Mesendoderm (in vitro differentiated cells): Measurements from ENCODE around the gene OSBPL10.
A peak's percentile ranks its signal among the peaks of the same experiment; 100 is the strongest.

Experiments
- DNase-seq: peaks from one replicate; pipeline ENCODE4 v3.0.0; 2013
- H2AK5ac ChIP-seq: 2 replicates; pipeline ENCODE4 v1.6.1; 2013; ENCODE audit warnings: low read length, inconsistent platforms
- H2BK120ac ChIP-seq: 2 replicates; pipeline ENCODE4 v1.6.1; 2013; ENCODE audit warnings: low read depth, mild to moderate bottlenecking, low read length, moderate library complexity, mixed read lengths
- H2BK15ac ChIP-seq: replicated peaks from 2 replicates; pipeline ENCODE4 v1.6.1; 2013; ENCODE audit warnings: low read depth, mild to moderate bottlenecking, moderate library complexity
- H2BK5ac ChIP-seq: 2 replicates; pipeline ENCODE4 v1.6.1; 2013; ENCODE audit warnings: low read length, inconsistent platforms
- H3K18ac ChIP-seq: 2 replicates; pipeline ENCODE4 v1.6.1; 2013; ENCODE audit warnings: mild to moderate bottlenecking, low read length, mixed read lengths
- H3K23ac ChIP-seq: one replicate; pipeline ENCODE4 v1.6.1; 2013; ENCODE audit warnings: low read length
- H3K27ac ChIP-seq: 2 replicates; pipeline ENCODE4 v1.5.1; 2013; ENCODE audit warnings: low read depth, mild to moderate bottlenecking, inconsistent platforms, low read length, moderate library complexity
- H3K27me3 ChIP-seq: 2 replicates; pipeline ENCODE4 v1.6.1; 2013; ENCODE audit warnings: low read length, control low read depth, mild to moderate bottlenecking, inconsistent platforms; ENCODE audit not compliant: insufficient read depth, poor library complexity
- H3K36me3 ChIP-seq: 2 replicates; pipeline ENCODE4 v1.6.1; 2013; ENCODE audit warnings: low read length, inconsistent platforms; ENCODE audit not compliant: control insufficient read depth, insufficient read depth
- H3K4ac ChIP-seq: one replicate; pipeline ENCODE4 v1.6.1; 2013; ENCODE audit warnings: low read depth, mild to moderate bottlenecking, low read length, moderate library complexity
- H3K4me1 ChIP-seq: 2 replicates; pipeline ENCODE4 v1.6.1; 2013; ENCODE audit warnings: low read depth, low read length, inconsistent platforms; ENCODE audit not compliant: control insufficient read depth
- H3K4me2 ChIP-seq: 2 replicates; pipeline ENCODE4 v1.6.1; 2013; ENCODE audit warnings: low read length
- H3K4me3 ChIP-seq: 2 replicates; pipeline ENCODE4 v1.5.1; 2013; ENCODE audit warnings: mild to moderate bottlenecking, low read length
- H3K56ac ChIP-seq: one replicate; pipeline ENCODE4 v1.6.1; 2013; ENCODE audit warnings: low read length
- H3K79me1 ChIP-seq: 2 replicates; pipeline ENCODE4 v1.6.1; 2013; ENCODE audit warnings: low read length, inconsistent platforms
- H3K79me2 ChIP-seq: 2 replicates; pipeline ENCODE4 v1.6.1; 2013; ENCODE audit warnings: mild to moderate bottlenecking, low read length; ENCODE audit not compliant: control insufficient read depth, insufficient read depth
- H3K9ac ChIP-seq: 2 replicates; pipeline ENCODE4 v1.6.1; 2013; ENCODE audit warnings: low read length, inconsistent platforms
- H4K5ac ChIP-seq: one replicate; pipeline ENCODE4 v1.6.1; 2013; ENCODE audit warnings: low read length
- H4K8ac ChIP-seq: one replicate; pipeline ENCODE4 v1.6.1; 2013; ENCODE audit warnings: low read depth, mild to moderate bottlenecking, control low read depth, low read length, moderate library complexity
- WGBS: extraction: QIAGEN DNeasy Blood & Tissue Kit; methylation state at CpG from one replicate; pipeline ENCODE4 v1.1.7; 2013; ENCODE audit warnings: low lambda C conversion rate, missing lambda C conversion rate; ENCODE audit not compliant: insufficient coverage; ENCODE audit errors: extremely low coverage; 5-methylcytosine and 5-hydroxymethylcytosine counted together

OSBPL10 gene

DNA sequence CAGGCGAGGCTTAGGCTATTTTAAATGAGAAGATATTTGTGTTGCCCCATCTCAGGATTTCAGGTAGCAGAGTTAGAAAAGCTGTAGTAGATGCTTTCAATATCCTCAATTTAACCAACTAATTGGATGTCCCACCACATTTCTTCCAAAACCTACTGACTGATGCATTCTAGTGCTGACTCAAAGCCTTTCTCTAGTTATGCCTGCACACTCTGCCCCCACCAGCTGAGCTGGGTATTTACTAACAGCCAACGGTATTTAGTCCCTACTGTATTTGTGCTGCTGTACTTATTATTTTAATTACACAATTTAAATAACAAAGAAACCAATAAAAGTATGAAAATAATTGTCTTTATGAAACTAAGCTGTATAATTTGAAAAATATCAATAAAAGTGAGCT, 139.5 kb downstream of the OSBPL10 start:
- Histone ChIP-seq H2AK5ac (no peak overlapping the region), H2BK5ac (no peak overlapping the region), H2BK15ac (no peak overlapping the region), H3K36me3 (no peaks in the 10 kb centered on the region), H2BK120ac (peak overlapping the region; percentile 45), H3K4ac (no peak overlapping the region), H4K5ac (no peak overlapping the region), H3K23ac (no peak overlapping the region), H3K4me1 (peaks cover 10% of the 10 kb centered on the region), H3K27me3 (no peaks in the 10 kb centered on the region), H3K4me2 (no peak overlapping the region), H3K18ac (no peak overlapping the region), H3K79me2 (no peaks in the 10 kb centered on the region), H3K79me1 (peaks cover 3% of the 10 kb centered on the region), H3K4me3 (no peak overlapping the region), H3K9ac (no peak overlapping the region), H4K8ac (no peak overlapping the region), H3K56ac (no peak overlapping the region), H3K27ac (no peak overlapping the region)
- DNase-seq: no peak
- no CpG with 5 or more reads among the region's 2 CpGs for WGBS

DNA sequence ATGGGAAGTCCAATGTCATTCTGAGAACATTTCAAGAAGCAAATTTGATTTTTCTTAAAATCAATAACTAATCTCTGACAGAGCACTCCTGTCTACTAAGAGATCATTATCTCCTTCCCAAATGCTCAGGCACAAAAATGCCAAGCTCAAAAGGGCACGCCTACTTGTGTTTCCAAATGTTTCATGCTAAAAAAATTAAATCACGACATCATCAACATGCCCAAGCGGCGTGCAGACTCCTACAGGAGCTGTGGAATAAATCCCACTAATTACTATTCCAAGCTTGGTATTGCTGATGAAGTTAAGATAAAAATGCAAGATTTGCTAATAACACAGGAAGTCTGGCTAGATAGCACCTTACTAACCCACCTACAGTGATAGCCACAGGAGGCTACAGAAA, 140.8 kb downstream of the OSBPL10 start:
- no peak overlapping the region for H4K8ac ChIP-seq
- no peak overlapping the region for H3K23ac ChIP-seq
- no peak overlapping the region for H4K5ac ChIP-seq
- H3K56ac ChIP-seq: no peak overlapping the region
- H3K27me3 ChIP-seq: no peaks in the 10 kb centered on the region
- no peaks in the 10 kb centered on the region for H3K79me2 ChIP-seq
- no peak overlapping the region for H3K4ac ChIP-seq
- no peak overlapping the region for H3K4me3 ChIP-seq
- DNase-seq: peak; percentile 16
- peaks cover 10% of the 10 kb centered on the region for H3K4me1 ChIP-seq
- peaks cover 3% of the 10 kb centered on the region for H3K79me1 ChIP-seq
- H2BK120ac ChIP-seq: no peak overlapping the region
- no peaks in the 10 kb centered on the region for H3K36me3 ChIP-seq
- no peak overlapping the region for H3K27ac ChIP-seq
- H2AK5ac ChIP-seq: no peak overlapping the region
- WGBS: no CpG with 5 or more reads among the region's 4 CpGs
- H3K4me2 ChIP-seq: no peak overlapping the region
- H2BK5ac ChIP-seq: no peak overlapping the region
- H3K18ac ChIP-seq: no peak overlapping the region
- no peak overlapping the region for H2BK15ac ChIP-seq
- no peak overlapping the region for H3K9ac ChIP-seq

DNA sequence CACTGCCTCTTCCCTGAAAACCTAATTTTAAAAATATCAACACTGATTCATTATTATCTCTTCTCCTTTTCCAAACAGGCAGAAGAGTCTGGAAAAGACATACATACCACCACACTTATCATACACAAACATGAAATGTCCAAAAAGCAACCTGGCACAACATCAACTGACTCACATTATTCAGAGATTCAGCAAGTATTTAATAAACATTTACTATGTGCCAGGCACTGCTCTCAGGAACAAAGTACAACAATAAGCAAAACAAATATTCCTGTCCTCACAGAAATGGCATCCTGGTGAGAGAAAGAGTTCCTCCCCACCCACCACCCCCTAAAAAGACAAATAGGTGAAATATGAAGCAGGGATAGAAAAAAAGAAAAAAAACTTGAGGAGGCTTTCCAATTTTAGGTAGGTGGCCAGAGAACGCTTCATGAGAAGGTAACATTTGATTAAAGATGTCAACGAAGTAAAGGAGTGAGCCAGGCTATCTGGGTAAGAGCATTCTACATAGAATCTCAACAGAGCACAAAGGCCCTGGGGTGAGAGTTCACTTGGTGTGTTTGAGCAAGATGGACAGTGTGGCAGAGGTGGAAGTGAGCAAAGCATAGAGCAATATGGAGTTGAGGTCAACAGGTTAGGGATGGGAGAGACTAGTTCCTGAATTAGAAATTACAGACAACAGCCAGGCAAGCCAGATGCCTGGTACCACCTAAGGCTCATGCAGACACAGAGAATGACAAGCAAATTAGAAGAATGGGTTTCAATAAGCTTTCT, 141.7 kb downstream of the OSBPL10 start:
- Histone ChIP-seq H3K18ac (no peak overlapping the region), H3K9ac (no peak overlapping the region), H2BK120ac (no peak overlapping the region), H3K27me3 (no peaks in the 10 kb centered on the region), H3K79me1 (peaks cover 3% of the 10 kb centered on the region), H3K4me1 (peaks cover 10% of the 10 kb centered on the region), H4K5ac (no peak overlapping the region), H3K4ac (no peak overlapping the region), H3K4me2 (no peak overlapping the region), H3K79me2 (no peaks in the 10 kb centered on the region), H3K23ac (no peak overlapping the region), H3K56ac (no peak overlapping the region), H2BK5ac (no peak overlapping the region), H3K27ac (no peak overlapping the region), H2BK15ac (no peak overlapping the region), H3K4me3 (no peak overlapping the region), H4K8ac (no peak overlapping the region), H3K36me3 (no peaks in the 10 kb centered on the region), H2AK5ac (no peak overlapping the region)
- WGBS: no CpG with 5 or more reads among the region's 2 CpGs
- DNase-seq: no peak

DNA sequence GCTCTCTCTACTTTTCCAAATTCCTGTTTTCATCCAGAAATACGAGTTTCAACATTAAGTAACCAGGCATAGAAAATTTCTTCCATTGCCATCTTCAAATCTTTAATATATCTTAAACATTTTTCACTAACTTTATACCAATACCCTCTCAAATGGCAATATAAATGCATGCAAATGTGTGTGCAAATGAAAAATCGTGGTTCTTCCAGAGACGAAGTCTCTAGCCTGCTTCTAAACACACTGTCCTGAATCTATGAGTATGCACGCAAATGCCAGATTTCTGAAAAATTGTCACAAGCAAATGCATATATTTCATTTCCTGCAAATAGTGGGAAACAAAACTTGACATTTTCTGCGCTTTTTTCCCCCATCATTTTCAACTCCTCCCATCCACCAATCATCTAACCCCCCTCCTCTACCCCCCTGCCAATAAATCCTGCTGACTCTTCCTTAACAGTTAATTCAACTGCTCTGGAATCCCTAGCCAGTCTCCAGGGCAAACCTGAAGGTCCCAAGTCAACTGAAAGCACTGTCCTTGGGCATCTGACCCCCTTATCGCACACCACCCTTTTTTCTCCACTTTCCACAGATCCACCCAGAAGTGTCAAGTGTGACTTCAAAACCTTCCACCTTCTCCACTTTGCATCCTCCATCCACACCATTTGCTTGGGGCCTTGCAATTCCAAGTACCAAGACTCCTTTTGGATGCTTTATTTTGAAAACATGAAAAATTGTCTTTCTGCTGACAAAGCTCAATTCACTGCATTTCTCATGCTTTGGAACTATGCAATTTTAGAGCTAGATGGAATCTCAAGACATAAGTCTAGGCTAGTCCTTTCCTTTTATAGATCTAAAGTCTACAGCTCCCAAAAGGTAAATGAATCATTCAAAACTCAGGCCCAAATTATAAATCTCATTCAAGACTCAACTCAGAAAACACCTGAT, 144.7 kb downstream of the OSBPL10 start:
- no peak overlapping the region for H3K27ac ChIP-seq
- H3K18ac ChIP-seq: no peak overlapping the region
- H3K9ac ChIP-seq: no peak overlapping the region
- no peak overlapping the region for H3K4me3 ChIP-seq
- H2BK5ac ChIP-seq: no peak overlapping the region
- H3K23ac ChIP-seq: no peak overlapping the region
- no peaks in the 10 kb centered on the region for H3K27me3 ChIP-seq
- 100% methylated on average over 1 of the region's 6 CpGs for WGBS
- H2AK5ac ChIP-seq: no peak overlapping the region
- no peak overlapping the region for H3K4me2 ChIP-seq
- H3K36me3 ChIP-seq: no peaks in the 10 kb centered on the region
- H3K4me1 ChIP-seq: peaks cover 5% of the 10 kb centered on the region
- H2BK15ac ChIP-seq: no peak overlapping the region
- no peaks in the 10 kb centered on the region for H3K79me2 ChIP-seq
- no peak overlapping the region for H3K4ac ChIP-seq
- H4K5ac ChIP-seq: no peak overlapping the region
- H3K79me1 ChIP-seq: no peaks in the 10 kb centered on the region
- no peak overlapping the region for H4K8ac ChIP-seq
- H2BK120ac ChIP-seq: no peak overlapping the region
- no peak for DNase-seq
- no peak overlapping the region for H3K56ac ChIP-seq

DNA sequence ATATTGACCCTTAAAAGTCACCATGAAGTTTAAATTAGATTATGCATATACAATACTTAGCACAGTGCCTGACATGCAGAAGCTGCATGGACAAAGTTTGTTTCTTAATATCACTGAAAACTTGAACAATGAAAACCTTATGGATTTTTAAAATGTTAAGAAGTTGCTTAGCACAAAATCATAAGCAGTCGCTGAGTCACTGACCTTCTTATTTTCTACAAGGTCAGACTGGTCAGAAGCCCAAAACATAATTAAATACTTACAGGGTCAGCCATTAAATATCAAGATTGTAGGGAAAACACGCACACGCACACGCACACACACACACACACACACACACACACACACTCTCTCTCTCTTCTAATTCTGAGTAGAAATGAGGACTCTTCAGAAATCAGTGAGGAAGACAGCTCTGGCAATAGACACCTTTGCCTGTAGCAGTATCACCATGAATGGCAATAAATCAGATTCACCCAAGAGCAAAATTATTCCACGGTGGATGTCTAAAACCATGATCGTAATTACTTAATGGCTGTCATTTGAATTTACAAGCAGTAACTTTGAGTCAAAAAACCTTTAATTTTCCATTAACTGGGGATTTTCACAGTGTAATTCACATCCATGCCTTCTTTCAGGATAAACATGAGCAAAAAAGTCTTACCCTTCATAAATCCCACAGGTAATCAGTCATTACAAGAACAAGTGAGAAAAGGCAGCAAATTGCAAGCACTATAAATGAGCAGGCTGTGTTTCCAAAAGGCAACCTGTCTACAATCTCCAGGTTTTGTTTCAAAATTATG, 147.5 kb downstream of the OSBPL10 start:
- H4K5ac ChIP-seq: no peak overlapping the region
- H2AK5ac ChIP-seq: no peak overlapping the region
- H3K9ac ChIP-seq: no peak overlapping the region
- H3K18ac ChIP-seq: no peak overlapping the region
- H2BK15ac ChIP-seq: no peak overlapping the region
- no peak overlapping the region for H3K4ac ChIP-seq
- H2BK120ac ChIP-seq: no peak overlapping the region
- H3K27ac ChIP-seq: no peak overlapping the region
- H3K23ac ChIP-seq: no peak overlapping the region
- no CpG with 5 or more reads among the region's 6 CpGs for WGBS
- H3K4me3 ChIP-seq: no peak overlapping the region
- H3K56ac ChIP-seq: no peak overlapping the region
- peaks cover 5% of the 10 kb centered on the region for H3K4me1 ChIP-seq
- H3K4me2 ChIP-seq: no peak overlapping the region
- H3K79me2 ChIP-seq: no peaks in the 10 kb centered on the region
- no peaks in the 10 kb centered on the region for H3K79me1 ChIP-seq
- H2BK5ac ChIP-seq: no peak overlapping the region
- H3K27me3 ChIP-seq: no peaks in the 10 kb centered on the region
- DNase-seq: no peak
- H4K8ac ChIP-seq: no peak overlapping the region
- H3K36me3 ChIP-seq: no peaks in the 10 kb centered on the region
